ENCODE results near the gene BACH2. TPM values are rescaled to one million over a fixed set of nuclear protein-coding genes. Genes with fewer than 3 reads are reported as not detected.
"Not testable (repeated sequence)": the region's sequence is repeated elsewhere in the genome, so short reads cannot be mapped to it uniquely, and the experiment has no call there.

The BACH2 gene
- total RNA-seq, 2 donors from 2014 or later, result 101 to 111 TPM

DNA sequence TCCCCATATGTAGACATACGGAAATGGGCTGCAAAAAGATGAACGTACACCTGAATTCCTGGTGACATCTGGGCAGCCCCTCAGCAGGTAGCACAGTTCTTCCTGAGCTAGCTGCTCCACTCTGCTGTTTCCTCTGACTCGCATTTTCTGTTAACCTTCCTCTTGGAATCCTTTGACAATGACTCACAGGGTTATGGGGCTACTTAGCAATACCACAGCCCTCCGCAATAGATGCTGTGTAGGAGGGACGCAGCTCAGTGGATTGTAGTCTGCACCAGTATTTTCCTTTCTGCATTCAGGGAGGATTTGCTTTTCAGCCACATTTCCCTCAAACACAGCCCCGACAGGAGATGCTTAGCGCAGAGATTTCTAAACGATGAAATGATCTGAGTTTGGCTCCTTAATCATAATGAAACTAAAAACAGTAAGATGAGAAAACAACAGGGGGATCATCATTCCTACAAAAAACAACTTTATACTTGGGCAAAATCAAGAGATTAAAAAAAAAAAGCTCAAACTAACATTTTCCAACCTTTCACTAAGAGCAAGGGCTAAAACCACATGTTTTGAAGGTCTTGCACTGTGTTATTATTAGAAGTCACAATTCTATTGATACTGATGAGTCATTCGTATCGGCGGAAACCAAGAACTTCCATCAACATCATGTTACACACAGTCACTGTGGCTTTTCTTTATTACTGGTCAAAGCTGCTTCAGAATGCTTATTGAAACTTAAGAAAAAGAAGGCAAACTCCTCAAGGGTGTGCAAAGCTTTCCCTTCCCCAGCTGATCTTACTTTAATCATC, 12.2 kb downstream of the BACH2 start:
- Mint-ChIP-seq H3K36me3 (ENCODE audit: insufficient read depth in 2 of 2) (peaks cover 11 to 19% of the 10 kb centered on the region in 2 donors), H3K27me3 (ENCODE audit: low read depth) (no peaks in the 10 kb centered on the region), H3K4me1 (ENCODE audit: low read depth) (peaks cover 97% of the 10 kb centered on the region), H3K9me3 (no peaks in the 10 kb centered on the region), H3K27ac (peak overlapping the region; percentile 95), H3K4me3 (peak overlapping the region; percentile 74 to 84)
- peak; percentile 61 to 72 for DNase-seq
- ATAC-seq (replicated peaks in 1 of 2), result peak; percentile 74 to 75

- not testable (repeated sequence) for DNase-seq; H3K9me3 Mint-ChIP-seq; ATAC-seq (replicated peaks in 1 of 2); H3K27me3 Mint-ChIP-seq (ENCODE audit: low read depth)
- peak overlapping the region in 1 of 2 donors; percentile 34 for H3K4me3 Mint-ChIP-seq
- H3K36me3 Mint-ChIP-seq (ENCODE audit: insufficient read depth in 2 of 2), result peaks cover 11 to 12% of the 10 kb centered on the region in 2 donors
- H3K27ac Mint-ChIP-seq, result peak overlapping the region; percentile 49
- H3K4me1 Mint-ChIP-seq (ENCODE audit: low read depth), result peaks cover 96% of the 10 kb centered on the region
These were observed 14.4 kb downstream of the BACH2 start for GRCh38 chr6:90282265-90282664.

- Mint-ChIP-seq H3K36me3 (ENCODE audit: insufficient read depth in 2 of 2) (peaks cover 10% of the 10 kb centered on the region in 2 donors), H3K27ac (peak overlapping the region; percentile 70), H3K27me3 (ENCODE audit: low read depth) (no peaks in the 10 kb centered on the region), H3K9me3 (no peaks in the 10 kb centered on the region), H3K4me3 (peak overlapping the region; percentile 63 to 67), H3K4me1 (ENCODE audit: low read depth) (peaks cover 97% of the 10 kb centered on the region)
- no peak for DNase-seq
- no peak for ATAC-seq (replicated peaks in 1 of 2)
These were observed 18.5 kb downstream of the BACH2 start for GRCh38 chr6:90278129-90278528.

- H3K4me1 Mint-ChIP-seq (ENCODE audit: low read depth), result peaks cover 97% of the 10 kb centered on the region
- H3K4me3 Mint-ChIP-seq, result peak overlapping the region; percentile 63 to 67
- DNase-seq (no peak), ATAC-seq (replicated peaks in 1 of 2) (no peak)
- peaks cover 9 to 11% of the 10 kb centered on the region in 2 donors for H3K36me3 Mint-ChIP-seq (ENCODE audit: insufficient read depth in 2 of 2)
- H3K27me3 Mint-ChIP-seq (ENCODE audit: low read depth), result no peaks in the 10 kb centered on the region
- peak overlapping the region; percentile 89 for H3K27ac Mint-ChIP-seq
- H3K9me3 Mint-ChIP-seq, result no peaks in the 10 kb centered on the region
These were observed 19.2 kb downstream of the BACH2 start for GRCh38 chr6:90277302-90278011.

DNA sequence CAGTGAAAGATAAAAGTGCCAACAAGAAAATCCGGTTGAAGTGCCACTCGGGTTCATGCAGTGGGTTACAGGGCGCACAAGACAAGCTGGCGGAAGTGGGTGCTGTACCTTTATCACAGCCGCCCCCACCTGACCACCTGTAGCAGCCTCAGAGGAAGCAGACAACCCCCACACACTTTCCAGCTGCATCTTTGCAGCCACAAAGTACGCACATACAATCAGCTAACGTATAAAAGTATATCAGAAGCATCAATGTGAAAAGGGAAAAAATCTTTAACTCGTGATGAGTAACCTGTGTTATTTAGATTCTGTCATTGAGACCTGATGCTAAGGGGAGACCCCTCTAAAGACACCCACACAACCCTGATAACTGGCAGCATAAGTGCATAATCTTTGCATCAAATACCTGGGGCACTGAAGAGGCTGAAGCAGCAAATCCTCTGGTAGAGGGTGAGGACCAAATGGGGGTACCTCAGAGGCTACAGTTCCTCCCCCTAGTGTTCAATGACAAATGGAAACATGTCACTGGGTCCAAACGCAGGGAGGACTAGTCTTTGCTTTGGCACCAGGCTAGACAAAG, 22.1 kb downstream of the BACH2 start:
- Mint-ChIP-seq H3K27me3 (ENCODE audit: low read depth) (no peaks in the 10 kb centered on the region), H3K4me3 (peak overlapping the region; percentile 70 to 82), H3K9me3 (peaks cover 0 to 3% of the 10 kb centered on the region in 2 donors), H3K27ac (peak overlapping the region; percentile 94), H3K36me3 (ENCODE audit: insufficient read depth in 2 of 2) (peaks cover 20 to 27% of the 10 kb centered on the region in 2 donors), H3K4me1 (ENCODE audit: low read depth) (peaks cover 94% of the 10 kb centered on the region)
- DNase-seq, result peak; percentile 89 to 95
- ATAC-seq (replicated peaks in 1 of 2), result peak; percentile 94 to 95

GRCh38 chr6:90273863-90274262, 22.8 kb downstream of the BACH2 start:
- no peak for DNase-seq
- H3K4me3 Mint-ChIP-seq, result peak overlapping the region; percentile 70 to 82
- no peak for ATAC-seq (replicated peaks in 1 of 2)
- peaks cover 87% of the 10 kb centered on the region for H3K4me1 Mint-ChIP-seq (ENCODE audit: low read depth)
- peaks cover 20 to 27% of the 10 kb centered on the region in 2 donors for H3K36me3 Mint-ChIP-seq (ENCODE audit: insufficient read depth in 2 of 2)
- H3K9me3 Mint-ChIP-seq, result peaks cover 0 to 3% of the 10 kb centered on the region in 2 donors
- H3K27ac Mint-ChIP-seq, result peak overlapping the region; percentile 80
- H3K27me3 Mint-ChIP-seq (ENCODE audit: low read depth), result no peaks in the 10 kb centered on the region

- Mint-ChIP-seq H3K4me3 (peak overlapping the region; percentile 68 to 69), H3K9me3 (peaks cover 0 to 3% of the 10 kb centered on the region in 2 donors), H3K4me1 (ENCODE audit: low read depth) (peaks cover 82% of the 10 kb centered on the region), H3K27me3 (ENCODE audit: low read depth) (no peaks in the 10 kb centered on the region), H3K27ac (peak overlapping the region; percentile 54), H3K36me3 (ENCODE audit: insufficient read depth in 2 of 2) (peaks cover 21 to 24% of the 10 kb centered on the region in 2 donors)
- no peak for ATAC-seq (replicated peaks in 1 of 2)
- DNase-seq, result no peak
These were observed 23.7 kb downstream of the BACH2 start for GRCh38 chr6:90272895-90273294.

GRCh38 chr6:90271831-90272230, 24.8 kb downstream of the BACH2 start:
- Mint-ChIP-seq H3K4me3 (peak overlapping the region; percentile 68 to 69), H3K27me3 (ENCODE audit: low read depth) (no peaks in the 10 kb centered on the region), H3K27ac (peak overlapping the region; percentile 54), H3K9me3 (peaks cover 0 to 3% of the 10 kb centered on the region in 2 donors), H3K36me3 (ENCODE audit: insufficient read depth in 2 of 2) (peaks cover 19 to 24% of the 10 kb centered on the region in 2 donors), H3K4me1 (ENCODE audit: low read depth) (peaks cover 83% of the 10 kb centered on the region)
- DNase-seq (no peak), ATAC-seq (replicated peaks in 1 of 2) (peak; percentile 3 to 10)

DNA sequence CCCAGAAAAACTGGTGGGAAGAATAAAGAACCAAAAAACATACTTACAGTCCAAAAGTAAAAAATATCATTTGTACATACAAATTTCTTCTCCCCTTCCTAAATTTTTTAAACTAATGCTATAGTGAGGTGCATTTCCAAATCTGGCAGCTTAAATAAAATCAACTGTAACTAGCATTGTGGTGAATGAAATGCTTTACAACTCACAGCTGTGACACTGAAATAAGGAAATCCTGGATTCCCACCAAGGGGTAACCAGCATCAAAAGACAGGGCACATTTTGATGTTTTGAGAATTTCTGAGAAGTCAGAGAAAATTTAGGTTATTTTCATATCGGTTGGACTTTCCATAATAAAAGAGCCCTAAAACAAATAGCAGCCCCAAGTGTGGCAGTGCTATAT, 27.3 kb downstream of the BACH2 start:
- Mint-ChIP-seq H3K4me1 (ENCODE audit: low read depth) (peaks cover 85% of the 10 kb centered on the region), H3K27me3 (ENCODE audit: low read depth) (no peaks in the 10 kb centered on the region), H3K4me3 (peak overlapping the region; percentile 60 to 72), H3K36me3 (ENCODE audit: insufficient read depth in 2 of 2) (peaks cover 29% of the 10 kb centered on the region in 2 donors), H3K9me3 (peaks cover 0 to 3% of the 10 kb centered on the region in 2 donors), H3K27ac (no peak overlapping the region)
- no peak for ATAC-seq (replicated peaks in 1 of 2)
- no peak for DNase-seq

- no peak for DNase-seq
- H3K4me3 Mint-ChIP-seq, result peak overlapping the region; percentile 67 to 72
These were observed 28.5 kb downstream of the BACH2 start for GRCh38 chr6:90268178-90268577.

GRCh38 chr6:90266905-90267621, 29.6 kb downstream of the BACH2 start:
- Mint-ChIP-seq H3K27me3 (ENCODE audit: low read depth) (no peaks in the 10 kb centered on the region), H3K4me1 (ENCODE audit: low read depth) (peaks cover 84% of the 10 kb centered on the region), H3K36me3 (ENCODE audit: insufficient read depth in 2 of 2) (peaks cover 28 to 36% of the 10 kb centered on the region in 2 donors), H3K27ac (peak overlapping the region; percentile 98), H3K9me3 (peaks cover 0 to 3% of the 10 kb centered on the region in 2 donors), H3K4me3 (peak overlapping the region; percentile 54 to 82)
- DNase-seq, result no peak
- peak; percentile 59 to 61 for ATAC-seq (replicated peaks in 1 of 2)

More at GRCh38 chr6:90268178-90268577, 28.5 kb downstream of the BACH2 start:
- H3K27ac Mint-ChIP-seq, result peak overlapping the region; percentile 70
- peak in 1 of 2 donors; percentile 48 for ATAC-seq (replicated peaks in 1 of 2)
- H3K9me3 Mint-ChIP-seq, result peaks cover 0 to 3% of the 10 kb centered on the region in 2 donors
- no peaks in the 10 kb centered on the region for H3K27me3 Mint-ChIP-seq (ENCODE audit: low read depth)
- H3K4me1 Mint-ChIP-seq (ENCODE audit: low read depth), result peaks cover 85% of the 10 kb centered on the region
- peaks cover 29 to 32% of the 10 kb centered on the region in 2 donors for H3K36me3 Mint-ChIP-seq (ENCODE audit: insufficient read depth in 2 of 2)

DNA sequence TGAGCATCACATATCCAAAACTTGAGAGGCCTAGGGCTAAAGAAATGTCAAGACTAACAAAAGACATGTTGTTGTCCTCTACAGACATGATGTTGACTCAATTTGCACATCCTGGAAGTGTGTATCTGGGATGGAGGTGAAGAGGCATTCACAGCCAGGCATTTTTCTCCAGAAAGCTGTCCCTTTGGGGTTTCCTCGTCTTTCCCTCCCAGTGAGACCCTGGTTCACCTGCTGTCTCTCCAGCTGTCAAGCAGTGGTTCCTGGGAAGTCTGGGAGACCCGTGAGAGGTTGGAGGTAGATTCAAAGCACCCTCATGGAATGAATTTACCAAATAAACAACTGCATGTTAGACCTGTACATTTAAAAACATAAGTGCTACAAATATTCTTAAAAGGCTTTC, 32.1 kb downstream of the BACH2 start:
- peak overlapping the region; percentile 91 for H3K27ac Mint-ChIP-seq
- DNase-seq, result no peak
- no peak for ATAC-seq (replicated peaks in 1 of 2)
- H3K36me3 Mint-ChIP-seq (ENCODE audit: insufficient read depth in 2 of 2), result peaks cover 24 to 44% of the 10 kb centered on the region in 2 donors
- peak overlapping the region in 1 of 2 donors; percentile 25 for H3K4me3 Mint-ChIP-seq
- peaks cover 3 to 4% of the 10 kb centered on the region in 2 donors for H3K9me3 Mint-ChIP-seq
- no peaks in the 10 kb centered on the region for H3K27me3 Mint-ChIP-seq (ENCODE audit: low read depth)
- H3K4me1 Mint-ChIP-seq (ENCODE audit: low read depth), result peaks cover 87% of the 10 kb centered on the region
